Natural killer cell (primary cell): ENCODE measurements around the gene ROBO1. TPM values are rescaled to one million over a fixed set of nuclear protein-coding genes. Genes with fewer than 3 reads are reported as not detected.

ENCODE experiments used
- ATAC-seq, 3 donors: fragments of 150-1000 bp in 2 of 3; fragments of 200-7000 bp in 1 of 3; cut with Tn5 transposase; 1 replicate in 1 of 3; 2 replicates in 2 of 3; pipeline ENCODE4 v1.10.0; 2021; ENCODE audit warnings: mild to moderate bottlenecking in 2 of 3, moderate library complexity in 2 of 3
- DNase-seq, 2 donors: peaks; one replicate each; pipeline versions ENCODE4 v3.0.0 to v3.0.0-alpha.2; 2013 to 2021; ENCODE audit warnings: mixed read lengths in 1 of 2
- H3K27ac ChIP-seq: one replicate; pipeline ENCODE4 v1.5.1; 2013; ENCODE audit warnings: mild to moderate bottlenecking, low read length
- H3K27me3 ChIP-seq: one replicate; pipeline ENCODE4 v1.6.1; 2013; ENCODE audit warnings: low read length; ENCODE audit not compliant: control insufficient read depth, insufficient read depth
- H3K36me3 ChIP-seq: one replicate; pipeline ENCODE4 v1.6.1; 2013; ENCODE audit warnings: low read length; ENCODE audit not compliant: control insufficient read depth, insufficient read depth
- H3K4me1 ChIP-seq: one replicate; pipeline ENCODE4 v1.6.1; 2013; ENCODE audit warnings: low read length; ENCODE audit not compliant: control insufficient read depth, insufficient read depth
- H3K4me3 ChIP-seq: one replicate; pipeline ENCODE4 v1.5.1; 2013; ENCODE audit warnings: low read length
- H3K9me3 ChIP-seq: one replicate; pipeline ENCODE4 v1.6.1; 2013; ENCODE audit warnings: low read length; ENCODE audit not compliant: control insufficient read depth, insufficient read depth
- H3K27ac Mint-ChIP-seq, 2 donors: one replicate each; pipeline ENCODE4 v1.8.0; 2022; ENCODE audit warnings: mild to moderate bottlenecking in 2 of 2, mixed read lengths in 2 of 2, moderate library complexity in 1 of 2
- H3K27me3 Mint-ChIP-seq, 2 donors: one replicate each; pipeline ENCODE4 v1.8.0; 2022; ENCODE audit warnings: low read depth in 2 of 2, mixed read lengths in 2 of 2
- H3K36me3 Mint-ChIP-seq: one replicate; pipeline ENCODE4 v1.8.0; 2022; ENCODE audit warnings: mixed read lengths
- H3K4me1 Mint-ChIP-seq, 2 donors: one replicate each; pipeline ENCODE4 v1.8.0; 2022; ENCODE audit warnings: mixed read lengths in 2 of 2
- H3K4me3 Mint-ChIP-seq: one replicate; pipeline ENCODE4 v1.8.0; 2022; ENCODE audit warnings: mild to moderate bottlenecking, moderate library complexity, mixed read lengths
- H3K9me3 Mint-ChIP-seq, 2 donors: one replicate each; pipeline ENCODE4 v1.8.0; 2022; ENCODE audit warnings: mixed read lengths in 2 of 2
- WGBS: methylation state at CpG from one replicate; pipeline ENCODE4 v1.1.7; 2013; ENCODE audit warnings: missing lambda C conversion rate; ENCODE audit not compliant: insufficient coverage; 5-methylcytosine and 5-hydroxymethylcytosine counted together
- intact Hi-C: fragments of 100-400 bp; cut with micrococcal nuclease; formaldehyde crosslinking; loops from one replicate; pipeline ENCODE4 v1.14.2; 2022
- total RNA-seq, 4 donors: library from RNA; stranded (reverse); fragments of 120-200 nt in 1 of 4; gene quantifications; one replicate each; pipeline versions ENCODE4 v1.2.3 to v1.2.4, GENCODE V29; 2013 to 2022
- TF ChIP-seq, protein P1 (sequence below): fragments of 200-600 bp; IDR thresholded peaks from one replicate; pipeline ENCODE4 v1.8.0; 2022; ENCODE audit warnings: antibody characterized with exemption

ROBO1 gene
- total RNA-seq, 3 donors from 2014 or later (not counting 1 experiment from before 2014, with no cell fraction given) = 0.07 TPM; not detected in 2

DNA sequence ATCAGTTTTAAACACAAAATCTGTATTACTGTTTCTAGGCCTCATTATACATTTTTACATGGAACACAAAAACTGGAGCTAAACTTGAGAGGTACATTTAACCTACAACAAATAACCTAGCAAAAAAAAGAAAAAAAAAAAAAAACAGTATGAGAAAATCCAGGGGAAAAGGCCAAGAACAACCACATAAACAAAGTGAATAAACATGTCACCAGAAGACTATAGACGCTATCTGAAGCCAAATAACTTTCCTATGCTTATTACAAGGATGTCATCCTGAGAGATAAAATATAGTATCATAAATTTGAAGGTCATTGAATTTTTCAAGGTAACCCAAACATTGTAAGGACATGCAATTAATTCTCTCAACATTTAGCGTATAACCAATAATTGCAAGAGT, 911.6 kb downstream of the ROBO1 start:
- Mint-ChIP-seq H3K4me1 (no peaks in the 10 kb centered on the region), H3K4me3 (no peak overlapping the region), H3K27me3 (no peaks in the 10 kb centered on the region), H3K27ac (no peak overlapping the region), H3K9me3 (peaks cover 16 to 17% of the 10 kb centered on the region in 2 donors), H3K36me3 (peaks cover 5% of the 10 kb centered on the region)
- TF ChIP-seq, protein P1, sequence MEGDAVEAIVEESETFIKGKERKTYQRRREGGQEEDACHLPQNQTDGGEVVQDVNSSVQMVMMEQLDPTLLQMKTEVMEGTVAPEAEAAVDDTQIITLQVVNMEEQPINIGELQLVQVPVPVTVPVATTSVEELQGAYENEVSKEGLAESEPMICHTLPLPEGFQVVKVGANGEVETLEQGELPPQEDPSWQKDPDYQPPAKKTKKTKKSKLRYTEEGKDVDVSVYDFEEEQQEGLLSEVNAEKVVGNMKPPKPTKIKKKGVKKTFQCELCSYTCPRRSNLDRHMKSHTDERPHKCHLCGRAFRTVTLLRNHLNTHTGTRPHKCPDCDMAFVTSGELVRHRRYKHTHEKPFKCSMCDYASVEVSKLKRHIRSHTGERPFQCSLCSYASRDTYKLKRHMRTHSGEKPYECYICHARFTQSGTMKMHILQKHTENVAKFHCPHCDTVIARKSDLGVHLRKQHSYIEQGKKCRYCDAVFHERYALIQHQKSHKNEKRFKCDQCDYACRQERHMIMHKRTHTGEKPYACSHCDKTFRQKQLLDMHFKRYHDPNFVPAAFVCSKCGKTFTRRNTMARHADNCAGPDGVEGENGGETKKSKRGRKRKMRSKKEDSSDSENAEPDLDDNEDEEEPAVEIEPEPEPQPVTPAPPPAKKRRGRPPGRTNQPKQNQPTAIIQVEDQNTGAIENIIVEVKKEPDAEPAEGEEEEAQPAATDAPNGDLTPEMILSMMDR = no peak
- no peaks in the 10 kb centered on the region for H3K9me3 ChIP-seq
- H3K27ac ChIP-seq = no peak overlapping the region
- H3K27me3 ChIP-seq = no peaks in the 10 kb centered on the region
- whole genome bisulfite sequencing = no CpG with 5 or more reads among the region's 2 CpGs
- no peak for ATAC-seq
- no peaks in the 10 kb centered on the region for H3K4me1 ChIP-seq
- DNase-seq = no peak
- H3K36me3 ChIP-seq = no peaks in the 10 kb centered on the region
- intact Hi-C loops = no loop called here
- no peak overlapping the region for H3K4me3 ChIP-seq

DNA sequence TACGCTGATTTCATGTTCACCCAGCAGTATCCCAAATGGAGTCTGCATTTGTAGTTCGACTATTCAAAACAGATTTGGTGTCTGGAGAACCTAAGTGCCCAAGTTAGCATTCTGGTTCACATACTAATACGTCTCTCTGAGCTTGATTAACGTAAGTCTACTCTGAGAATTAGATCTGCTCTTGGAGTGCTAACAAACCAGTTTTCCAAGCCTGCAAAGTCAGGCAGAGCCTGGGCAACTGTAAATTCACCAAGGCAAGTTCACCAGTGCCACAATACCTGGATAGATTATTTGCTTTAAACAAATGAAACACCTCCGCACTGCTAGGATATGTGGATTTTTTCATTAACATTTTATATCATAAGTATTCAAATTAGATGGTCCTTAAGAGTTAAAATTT, 912.6 kb downstream of the ROBO1 start:
- peaks cover 5% of the 10 kb centered on the region for H3K36me3 Mint-ChIP-seq
- peaks cover 12 to 14% of the 10 kb centered on the region in 2 donors for H3K9me3 Mint-ChIP-seq
- TF ChIP-seq, protein P1 = no peak
- Histone ChIP-seq H3K4me1 (no peaks in the 10 kb centered on the region), H3K36me3 (no peaks in the 10 kb centered on the region), H3K9me3 (no peaks in the 10 kb centered on the region), H3K27ac (no peak overlapping the region), H3K4me3 (no peak overlapping the region), H3K27me3 (no peaks in the 10 kb centered on the region)
- no peak overlapping the region for H3K27ac Mint-ChIP-seq
- intact Hi-C loops = no loop called here
- H3K4me3 Mint-ChIP-seq = no peak overlapping the region
- H3K4me1 Mint-ChIP-seq = no peaks in the 10 kb centered on the region
- ATAC-seq (no peak), DNase-seq (no peak)
- 79% methylated on average over 4 of the region's 5 CpGs for WGBS
- no peaks in the 10 kb centered on the region for H3K27me3 Mint-ChIP-seq

DNA sequence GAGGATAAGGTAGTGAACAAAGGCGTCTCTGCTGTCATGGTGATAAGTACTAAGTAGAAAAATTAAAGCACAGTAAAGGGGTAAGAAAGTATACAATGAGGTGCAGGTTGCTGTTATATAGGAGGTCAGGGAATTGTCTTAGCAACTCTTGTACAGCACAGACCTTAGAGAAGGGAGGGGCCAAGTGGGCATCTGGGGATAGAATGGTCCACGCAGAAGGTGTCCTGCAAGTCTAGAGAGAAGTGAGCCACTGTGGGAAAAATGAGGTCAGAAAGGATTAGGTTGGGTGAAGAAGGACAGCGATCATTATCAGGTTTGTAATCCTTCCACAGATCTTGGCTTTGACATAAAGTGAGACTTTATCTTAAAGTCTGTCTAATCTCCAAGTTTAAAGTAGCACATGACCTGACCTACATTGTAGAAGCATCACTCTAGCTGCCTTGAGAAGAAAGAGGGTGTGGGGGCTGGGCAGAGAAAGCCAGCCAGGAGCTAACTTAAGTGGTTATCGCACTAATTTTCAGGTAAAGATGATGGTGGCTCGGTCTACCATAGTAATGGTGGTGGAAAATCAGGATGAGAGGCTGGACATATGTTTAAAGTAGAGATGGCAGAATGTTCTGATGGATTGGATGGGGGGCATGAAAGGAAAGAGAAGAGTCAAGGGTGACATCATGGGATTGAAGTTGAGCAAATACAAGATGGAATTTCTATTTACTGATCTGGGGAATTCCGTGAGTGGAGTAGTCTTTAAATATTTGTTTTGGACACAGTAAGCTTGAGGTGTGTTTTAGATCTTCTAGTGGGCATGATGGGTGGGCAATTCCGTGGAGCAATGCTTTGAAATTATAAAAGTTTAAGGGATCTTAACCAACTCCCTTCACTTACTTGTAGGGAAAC, 919.2 kb downstream of the ROBO1 start:
- no peaks in the 10 kb centered on the region for H3K36me3 ChIP-seq
- 84% methylated on average over 6 of the region's 7 CpGs for WGBS
- no peak overlapping the region for H3K27ac Mint-ChIP-seq
- H3K36me3 Mint-ChIP-seq = no peaks in the 10 kb centered on the region
- H3K27me3 Mint-ChIP-seq = no peaks in the 10 kb centered on the region
- DNase-seq (no peak), ATAC-seq (no peak)
- no peak overlapping the region for H3K4me3 ChIP-seq
- no peaks in the 10 kb centered on the region for H3K27me3 ChIP-seq
- H3K4me1 Mint-ChIP-seq = no peaks in the 10 kb centered on the region
- no peaks in the 10 kb centered on the region for H3K9me3 ChIP-seq
- TF ChIP-seq, protein P1 = no peak
- no peak overlapping the region for H3K4me3 Mint-ChIP-seq
- intact Hi-C loops = no loop called here
- H3K9me3 Mint-ChIP-seq = peaks cover 11 to 14% of the 10 kb centered on the region in 2 donors
- H3K27ac ChIP-seq = no peak overlapping the region
- no peaks in the 10 kb centered on the region for H3K4me1 ChIP-seq
